Measurements from ENCODE around the gene PUM1.
"Not testable (repeated sequence)": the region's sequence is repeated elsewhere in the genome, so short reads cannot be mapped to it uniquely, and the experiment has no call there.

The PUM1 gene

GRCh38 chr1:31051611-31052010 lies 13.9 kb downstream of the PUM1 start:
- no peak for DNase-seq (ENCODE audit: low read depth)
- no peak overlapping the region for H3K4me3 ChIP-seq (ENCODE audit: low read depth, low read length)
- TF ChIP-seq CTCF (conservative IDR thresholded peaks at IDR 0.05; ENCODE audit: low read depth, low read length): no peak

- not testable (repeated sequence) for DNase-seq (ENCODE audit: low read depth); H3K4me3 ChIP-seq (ENCODE audit: low read depth, low read length)
These were observed 18.0 kb downstream of the PUM1 start for GRCh38 chr1:31047507-31047906.

- no peak overlapping the region for H3K4me3 ChIP-seq (ENCODE audit: low read depth, low read length)
- no peak for TF ChIP-seq CTCF (conservative IDR thresholded peaks at IDR 0.05; ENCODE audit: low read depth, low read length)
- DNase-seq (ENCODE audit: low read depth): no peak
These were observed 21.9 kb downstream of the PUM1 start for GRCh38 chr1:31043631-31044030.

GRCh38 chr1:31042656-31043055 lies 22.9 kb downstream of the PUM1 start:
- H3K4me3 ChIP-seq (ENCODE audit: low read depth, low read length): no peak overlapping the region
- no peak for TF ChIP-seq CTCF (conservative IDR thresholded peaks at IDR 0.05; ENCODE audit: low read depth, low read length)
- no peak for DNase-seq (ENCODE audit: low read depth)

- no peak for TF ChIP-seq CTCF (conservative IDR thresholded peaks at IDR 0.05; ENCODE audit: low read depth, low read length)
- H3K4me3 ChIP-seq (ENCODE audit: low read depth, low read length): no peak overlapping the region
- DNase-seq (ENCODE audit: low read depth): no peak
These were observed 24.0 kb downstream of the PUM1 start for GRCh38 chr1:31041529-31041928.

- H3K4me3 ChIP-seq (ENCODE audit: low read depth, low read length): no peak overlapping the region
- TF ChIP-seq CTCF (conservative IDR thresholded peaks at IDR 0.05; ENCODE audit: low read depth, low read length): no peak
- no peak for DNase-seq (ENCODE audit: low read depth)
These were observed 25.5 kb downstream of the PUM1 start for GRCh38 chr1:31040038-31040437.

- not testable (repeated sequence) for H3K4me3 ChIP-seq (ENCODE audit: low read depth, low read length); DNase-seq (ENCODE audit: low read depth)
These were observed 26.6 kb downstream of the PUM1 start for GRCh38 chr1:31038935-31039334.

- no peak overlapping the region for H3K4me3 ChIP-seq (ENCODE audit: low read depth, low read length)
- no peak for TF ChIP-seq CTCF (conservative IDR thresholded peaks at IDR 0.05; ENCODE audit: low read depth, low read length)
- DNase-seq (ENCODE audit: low read depth): peak; percentile 70
These were observed 27.2 kb downstream of the PUM1 start for GRCh38 chr1:31038360-31038759.
